Brain microvascular endothelial cell (primary cell): ENCODE measurements around the gene MTX1.
"Not testable (repeated sequence)": the region's sequence is repeated elsewhere in the genome, so short reads cannot be mapped to it uniquely, and the experiment has no call there.

ENCODE experiments used
- DNase-seq: peaks from one replicate; pipeline ENCODE4 v3.0.0-alpha.2; 2020
- H3K27ac ChIP-seq: fragments of 250-450 bp; sonication (Bioruptor Pico); 2 replicates; pipeline ENCODE4 v1.5.1; 2020; ENCODE audit warnings: mild to moderate bottlenecking, moderate library complexity
- H3K27me3 ChIP-seq: fragments of 250-450 bp; sonication (Bioruptor Pico); replicated peaks from 2 replicates; pipeline ENCODE4 v1.5.1; 2020; ENCODE audit warnings: mild to moderate bottlenecking
- H3K36me3 ChIP-seq: fragments of 250-450 bp; sonication (Bioruptor Pico); replicated peaks from 2 replicates; pipeline ENCODE4 v1.5.1; 2020; ENCODE audit warnings: mild to moderate bottlenecking
- H3K4me3 ChIP-seq: 2 replicates; pipeline ENCODE4 v1.5.1; 2011; ENCODE audit warnings: low read depth, mild to moderate bottlenecking, control low read depth, low read length, moderate library complexity
- CTCF ChIP-seq: IDR thresholded peaks from 2 replicates; pipeline ENCODE4 v1.5.1; 2011; ENCODE audit warnings: low read depth, mild to moderate bottlenecking, moderate library complexity, low read length, control low read depth, inconsistent platforms; ENCODE audit errors: missing control alignments
- in situ Hi-C: cut with HindIII; loops from 2 replicates; pipeline ENCODE4 v1.10.0; 2017; ENCODE audit warnings: low sequenced_read_pairs, low pct_ligation_motif_present

MTX1 gene

GRCh38 chr1:155166471-155167165 is 41.9 kb upstream of the MTX1 start:
- no peak for TF ChIP-seq CTCF
- no peaks in the 10 kb centered on the region for H3K27me3 ChIP-seq
- no peak for DNase-seq
- H3K27ac ChIP-seq, result no peak overlapping the region
- H3K4me3 ChIP-seq, result no peak overlapping the region
- peaks cover 7% of the 10 kb centered on the region for H3K36me3 ChIP-seq
- in situ Hi-C loops, result loop anchor here (10.0 kb wide), 1 partner anchor 52 kb away; no protein-coding TSS in a partner anchor

GRCh38 chr1:155167166-155168104 is 41.1 kb upstream of the MTX1 start:
- peak; percentile 94 for TF ChIP-seq CTCF
- H3K27ac ChIP-seq, result no peak overlapping the region
- DNase-seq, result peak; percentile 77
- peak overlapping the region; percentile 4 for H3K4me3 ChIP-seq
- peaks cover 7% of the 10 kb centered on the region for H3K36me3 ChIP-seq
- in situ Hi-C loops, result loop anchor here (10.0 kb wide), 1 partner anchor 53 kb away; no protein-coding TSS in a partner anchor
- no peaks in the 10 kb centered on the region for H3K27me3 ChIP-seq

GRCh38 chr1:155168105-155168445 is 40.4 kb upstream of the MTX1 start:
- in situ Hi-C loops, result loop anchor here (10.0 kb wide), 1 partner anchor 53 kb away; no protein-coding TSS in a partner anchor
- not testable (repeated sequence) for H3K36me3 ChIP-seq, DNase-seq, H3K4me3 ChIP-seq, H3K27me3 ChIP-seq, H3K27ac ChIP-seq

- no peak overlapping the region for H3K4me3 ChIP-seq
- no peak for DNase-seq
- in situ Hi-C loops, result loop anchor here (10.0 kb wide), 1 partner anchor 54 kb away; no protein-coding TSS in a partner anchor
- TF ChIP-seq CTCF, result no peak
- no peak overlapping the region for H3K27ac ChIP-seq
- H3K27me3 ChIP-seq, result no peaks in the 10 kb centered on the region
- H3K36me3 ChIP-seq, result peaks cover 7% of the 10 kb centered on the region
Measured at GRCh38 chr1:155168456-155169210, 39.9 kb upstream of the MTX1 start.

DNA sequence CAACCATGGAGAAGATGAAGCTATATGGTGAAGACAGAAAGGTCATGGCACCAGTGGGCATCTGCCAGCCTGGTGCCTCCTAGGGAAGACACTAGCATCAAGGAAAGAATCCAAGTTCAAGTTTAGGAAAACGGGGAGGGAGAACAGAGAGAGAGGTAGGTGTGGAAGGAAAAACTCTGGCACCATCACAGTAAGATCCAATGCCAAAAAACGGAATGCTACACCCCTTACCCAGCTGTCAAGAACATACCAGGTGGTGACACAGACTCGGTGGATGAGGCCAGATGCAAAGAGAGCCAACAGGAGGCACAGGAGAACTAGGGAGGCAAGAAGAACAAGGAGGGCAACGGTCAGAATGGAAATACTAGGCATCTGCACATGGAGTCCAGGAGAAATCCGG is 39.0 kb upstream of the MTX1 start:
- TF ChIP-seq CTCF, result no peak
- H3K27me3 ChIP-seq, result no peaks in the 10 kb centered on the region
- in situ Hi-C loops, result loop anchor here (10.0 kb wide), 1 partner anchor 55 kb away; no protein-coding TSS in a partner anchor
- no peak overlapping the region for H3K27ac ChIP-seq
- DNase-seq, result no peak
- H3K36me3 ChIP-seq, result peaks cover 7% of the 10 kb centered on the region
- no peak overlapping the region for H3K4me3 ChIP-seq
